Endothelial cell of umbilical vein (primary cell): ENCODE results near the gene TEX28. TPM values are rescaled to one million over a fixed set of nuclear protein-coding genes. Genes with fewer than 3 reads are reported as not detected.
"Not testable (repeated sequence)": the region's sequence is repeated elsewhere in the genome, so short reads cannot be mapped to it uniquely, and the experiment has no call there.

ENCODE experiments used
- BruUV-seq: library from RNA; stranded (reverse); fragments of 400-500 nt; replicated peaks from 2 replicates; lab custom pipeline; 2021; lab: Mats Ljungman, UMichigan
- CTCF ChIA-PET: fragments of 300-600, 350-600 bp; sonication (Branson Sonifier 250); formaldehyde crosslinking; loops from one replicate; lab custom pipeline; 2021; ENCODE audit warnings: antibody characterized with exemption, inconsistent platforms; lab: Charles Lee
- POLR2A ChIA-PET: fragments of 300-600, 350-600 bp; sonication (Branson Sonifier 250); formaldehyde crosslinking; loops from one replicate; lab custom pipeline; 2021; ENCODE audit warnings: antibody characterized with exemption, inconsistent platforms; lab: Charles Lee
- DNase-seq: peaks from one replicate; pipeline ENCODE4 v3.0.0-alpha.2; 2011; ENCODE audit warnings: low read depth, low spot score
- FAIRE-seq: peaks from 2 replicates; lab custom pipeline; 2011; peaks lifted over from hg19 to GRCh38; lab: Jason Lieb, UNC
- H2AFZ ChIP-seq: 2 replicates; pipeline ENCODE4 v1.6.0; 2012; ENCODE audit warnings: low read depth, low read length, control low read depth, inconsistent platforms
- H3K27ac ChIP-seq: 2 replicates; pipeline ENCODE4 v1.5.1; 2011; ENCODE audit warnings: low read depth, mild to moderate bottlenecking, control low read depth, low read length, moderate library complexity; ENCODE audit not compliant: insufficient read depth
- H3K27me3 ChIP-seq, 2 experiments: 2 replicates each; pipeline versions ENCODE4 v1.6.0 to v1.6.1; 2011; ENCODE audit warnings: low read length in 2 of 2, mixed read lengths in 1 of 2; ENCODE audit not compliant: control insufficient read depth in 2 of 2, insufficient read depth in 2 of 2
- H3K36me3 ChIP-seq, 2 experiments: 2 replicates in 1 of 2; 3 replicates in 1 of 2; pipeline ENCODE4 v1.5.1; 2011; ENCODE audit warnings: low read length in 2 of 2, mild to moderate bottlenecking in 1 of 2, moderate library complexity in 1 of 2; ENCODE audit not compliant: control insufficient read depth in 2 of 2, insufficient read depth in 2 of 2; ENCODE audit errors: extremely low read depth in 1 of 2
- H3K4me1 ChIP-seq: 3 replicates; pipeline ENCODE4 v1.5.1; 2011; ENCODE audit warnings: mild to moderate bottlenecking, low read length; ENCODE audit not compliant: control insufficient read depth, insufficient read depth; ENCODE audit errors: extremely low read depth
- H3K4me2 ChIP-seq: 2 replicates; pipeline ENCODE4 v1.6.1; 2011; ENCODE audit warnings: low read length, control low read depth, mixed read lengths; ENCODE audit not compliant: insufficient read depth
- H3K4me3 ChIP-seq, 3 experiments: fragments of 200-600 bp in 1 of 3; sonication (generic), shearing (Covaris generic) in 1 of 3; replicated peaks in 1 of 3; 2 replicates each; pipeline ENCODE4 v1.5.1; 2011 to 2016; ENCODE audit warnings: control low read depth in 3 of 3, low read length in 3 of 3, mild to moderate bottlenecking in 2 of 3, inconsistent platforms in 1 of 3, low read depth in 1 of 3, moderate library complexity in 1 of 3; ENCODE audit not compliant: insufficient read depth in 1 of 3
- H3K79me2 ChIP-seq: 2 replicates; pipeline ENCODE4 v1.6.0; 2012; ENCODE audit warnings: low read length, inconsistent platforms; ENCODE audit not compliant: control insufficient read depth, insufficient read depth
- H3K9ac ChIP-seq: replicated peaks from 2 replicates; pipeline ENCODE3; 2011; ENCODE audit warnings: low read length, control low read depth; ENCODE audit not compliant: insufficient read depth; ENCODE audit errors: extremely low read depth
- H3K9me1 ChIP-seq: replicated peaks from 3 replicates; pipeline ENCODE4 v1.6.0; 2011; ENCODE audit warnings: mild to moderate bottlenecking, low read length; ENCODE audit not compliant: control insufficient read depth, insufficient read depth; ENCODE audit errors: extremely low read depth
- H3K9me3 ChIP-seq: replicated peaks from 2 replicates; pipeline ENCODE4 v1.5.1; 2012; ENCODE audit warnings: low read length, inconsistent platforms; ENCODE audit not compliant: control insufficient read depth, insufficient read depth
- H4K20me1 ChIP-seq: replicated peaks from 2 replicates; pipeline ENCODE3; 2011; ENCODE audit warnings: mild to moderate bottlenecking, low read length; ENCODE audit not compliant: control insufficient read depth, insufficient read depth; ENCODE audit errors: extremely low read depth
- dilution Hi-C: fragments of 300-500 bp; cut with MboI; formaldehyde crosslinking; loops from one replicate; pipeline ENCODE4 v1.15.0; 2019; ENCODE audit warnings: low sequenced_read_pairs; ENCODE audit not compliant: extremely low pct_ligation_motif_present
- intact Hi-C: fragments of 100-400 bp; cut with micrococcal nuclease; formaldehyde crosslinking; loops from one replicate; pipeline ENCODE4 v1.10.0; 2022
- polyA plus RNA-seq, 4 experiments: library from polyadenylated mRNA; depleted of rRNA in 3 of 4; stranded (reverse) in 3 of 4; unstranded in 1 of 4; fragments of >200 nt; gene quantifications; 2 replicates each; pipeline versions ENCODE4 v1.2.1 to v1.2.3, GENCODE V29; 2011 to 2012; ENCODE audit warnings: missing spikeins in 1 of 4
- total RNA-seq: library from RNA; stranded (reverse); gene quantifications from 2 replicates; pipeline ENCODE4 v1.2.3, GENCODE V29; 2021

Gene TEX28
- total and polyA plus RNA-seq, 2 donors (not counting 3 experiments of a cell fraction or from before 2014, with no cell fraction given) = not detected

GRCh38 chrX:154238939-154239559 is 55.9 kb downstream of the TEX28 start:
- DNase-seq, POLR2A ChIA-PET, BruUV-seq, H3K4me2 ChIP-seq, H3K27me3 ChIP-seq, H2AFZ ChIP-seq, H4K20me1 ChIP-seq, CTCF ChIA-PET, FAIRE-seq, H3K27ac ChIP-seq, H3K4me1 ChIP-seq, H3K9me3 ChIP-seq, H3K4me3 ChIP-seq, H3K9ac ChIP-seq, H3K36me3 ChIP-seq, H3K9me1 ChIP-seq, intact Hi-C loops, dilution Hi-C loops, H3K79me2 ChIP-seq: not testable (repeated sequence)

GRCh38 chrX:154233620-154234019 is 61.3 kb downstream of the TEX28 start:
- H3K9me3 ChIP-seq, dilution Hi-C loops, H3K27ac ChIP-seq, H4K20me1 ChIP-seq, H3K9ac ChIP-seq, DNase-seq, H3K9me1 ChIP-seq, POLR2A ChIA-PET, H3K4me3 ChIP-seq, BruUV-seq, intact Hi-C loops, FAIRE-seq, H3K4me2 ChIP-seq, H3K36me3 ChIP-seq, H3K79me2 ChIP-seq, H3K4me1 ChIP-seq, H3K27me3 ChIP-seq, CTCF ChIA-PET, H2AFZ ChIP-seq: not testable (repeated sequence)

GRCh38 chrX:154231443-154231842 is 63.5 kb downstream of the TEX28 start:
- H2AFZ ChIP-seq, POLR2A ChIA-PET: not testable (repeated sequence)

GRCh38 chrX:154226706-154227105 is 68.2 kb downstream of the TEX28 start:
- H4K20me1 ChIP-seq, BruUV-seq, dilution Hi-C loops: not testable (repeated sequence)

More at GRCh38 chrX:154231443-154231842, 63.5 kb downstream of the TEX28 start:
- FAIRE-seq, H3K79me2 ChIP-seq, H3K9me1 ChIP-seq, CTCF ChIA-PET, dilution Hi-C loops, H3K4me3 ChIP-seq, intact Hi-C loops, H3K9ac ChIP-seq, H3K36me3 ChIP-seq, H3K4me1 ChIP-seq, BruUV-seq, H3K27me3 ChIP-seq, H3K4me2 ChIP-seq, DNase-seq, H4K20me1 ChIP-seq, H3K9me3 ChIP-seq, H3K27ac ChIP-seq: not testable (repeated sequence)

More at GRCh38 chrX:154226706-154227105, 68.2 kb downstream of the TEX28 start:
- H3K27ac ChIP-seq, H3K79me2 ChIP-seq, FAIRE-seq, H3K4me3 ChIP-seq, H3K4me1 ChIP-seq, H3K9me1 ChIP-seq, CTCF ChIA-PET, H2AFZ ChIP-seq, H3K27me3 ChIP-seq, POLR2A ChIA-PET, DNase-seq, H3K9ac ChIP-seq, H3K4me2 ChIP-seq, H3K36me3 ChIP-seq, intact Hi-C loops, H3K9me3 ChIP-seq: not testable (repeated sequence)
